SJCRH30 (cell line): ENCODE measurements around the gene ISG20L2. TPM values are rescaled to one million over a fixed set of nuclear protein-coding genes. Genes with fewer than 3 reads are reported as not detected.
"Not testable (repeated sequence)": the region's sequence is repeated elsewhere in the genome, so short reads cannot be mapped to it uniquely, and the experiment has no call there.

Source experiments
- DNase-seq, 2 experiments: peaks; one replicate each; pipeline ENCODE4 v3.0.0-alpha.2; 2015 to 2020
- H3K27ac ChIP-seq: fragments of 250-450 bp; sonication (Bioruptor Pico); 2 replicates; pipeline ENCODE4 v1.5.1; 2020; ENCODE audit warnings: mild to moderate bottlenecking, moderate library complexity
- H3K27me3 ChIP-seq: fragments of 250-450 bp; sonication (Bioruptor Pico); 2 replicates; pipeline ENCODE4 v1.5.1; 2020; ENCODE audit warnings: mild to moderate bottlenecking, moderate library complexity
- H3K36me3 ChIP-seq: fragments of 250-450 bp; sonication (Bioruptor Pico); 2 replicates; pipeline ENCODE4 v1.5.1; 2020; ENCODE audit warnings: mild to moderate bottlenecking, moderate library complexity
- H3K4me1 ChIP-seq: fragments of 250-450 bp; sonication (Bioruptor Pico); 2 replicates; pipeline ENCODE4 v1.5.1; 2020; ENCODE audit warnings: mild to moderate bottlenecking, moderate library complexity
- H3K4me3 ChIP-seq: fragments of 250-450 bp; sonication (Bioruptor Pico); 2 replicates; pipeline ENCODE4 v1.5.1; 2020; ENCODE audit warnings: mild to moderate bottlenecking, moderate library complexity
- H3K9me3 ChIP-seq: fragments of 250-450 bp; sonication (Bioruptor Pico); replicated peaks from 2 replicates; pipeline ENCODE4 v1.5.1; 2020; ENCODE audit warnings: mild to moderate bottlenecking, moderate library complexity
- total RNA-seq: library from RNA; depleted of rRNA; stranded (reverse); fragments of >200 nt; shearing (Covaris generic); gene quantifications from 2 replicates; pipeline ENCODE4 v1.2.3, GENCODE V29; 2014

Gene ISG20L2
- total RNA-seq, 1 experiment from 2014 or later = 33.7 TPM

DNA sequence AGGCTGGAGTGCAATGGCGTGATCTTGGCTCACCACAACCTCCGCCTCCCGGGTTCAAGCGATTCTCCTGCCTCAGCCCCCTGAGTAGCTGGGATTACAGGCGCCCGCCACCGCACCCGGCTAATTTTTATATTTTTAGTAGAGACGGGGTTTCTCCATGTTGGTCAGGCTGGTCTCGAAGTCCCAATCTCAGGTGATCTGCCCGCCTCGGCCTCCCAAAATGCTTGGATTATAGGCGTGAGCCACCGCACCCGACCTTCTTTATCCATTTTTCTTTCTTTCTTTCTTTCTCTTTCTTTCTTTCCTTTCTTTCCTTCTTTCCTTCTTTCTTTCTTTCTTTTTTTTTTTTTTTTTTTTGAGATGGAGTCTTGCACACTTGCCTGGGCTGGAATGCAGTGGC lies 36.6 kb upstream of the ISG20L2 start:
- not testable (repeated sequence) for H3K27me3 ChIP-seq, DNase-seq, H3K36me3 ChIP-seq, H3K9me3 ChIP-seq, H3K27ac ChIP-seq, H3K4me3 ChIP-seq
- H3K4me1 ChIP-seq = peaks cover 10% of the 10 kb centered on the region

DNA sequence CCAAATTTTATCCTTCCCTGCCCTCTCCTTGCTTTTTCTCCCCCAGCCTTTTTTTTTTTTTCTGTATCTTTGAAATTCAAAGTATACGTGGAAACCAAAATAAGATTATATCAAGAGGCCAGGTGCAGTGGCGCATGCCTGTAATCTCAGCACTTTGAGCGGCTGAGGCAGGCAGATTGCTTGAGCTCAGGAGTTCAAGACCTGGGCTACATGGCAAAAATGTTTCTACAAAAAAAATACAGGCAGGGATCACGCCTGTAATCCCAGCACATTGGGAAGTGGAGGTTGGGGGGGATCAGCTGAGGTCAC lies 32.2 kb upstream of the ISG20L2 start:
- no peak for DNase-seq
- H3K27ac ChIP-seq = no peak overlapping the region
- peaks cover 10% of the 10 kb centered on the region for H3K4me1 ChIP-seq
- H3K4me3 ChIP-seq = no peak overlapping the region
- H3K27me3 ChIP-seq = no peaks in the 10 kb centered on the region
- H3K36me3 ChIP-seq = no peaks in the 10 kb centered on the region
- H3K9me3 ChIP-seq = no peaks in the 10 kb centered on the region

DNA sequence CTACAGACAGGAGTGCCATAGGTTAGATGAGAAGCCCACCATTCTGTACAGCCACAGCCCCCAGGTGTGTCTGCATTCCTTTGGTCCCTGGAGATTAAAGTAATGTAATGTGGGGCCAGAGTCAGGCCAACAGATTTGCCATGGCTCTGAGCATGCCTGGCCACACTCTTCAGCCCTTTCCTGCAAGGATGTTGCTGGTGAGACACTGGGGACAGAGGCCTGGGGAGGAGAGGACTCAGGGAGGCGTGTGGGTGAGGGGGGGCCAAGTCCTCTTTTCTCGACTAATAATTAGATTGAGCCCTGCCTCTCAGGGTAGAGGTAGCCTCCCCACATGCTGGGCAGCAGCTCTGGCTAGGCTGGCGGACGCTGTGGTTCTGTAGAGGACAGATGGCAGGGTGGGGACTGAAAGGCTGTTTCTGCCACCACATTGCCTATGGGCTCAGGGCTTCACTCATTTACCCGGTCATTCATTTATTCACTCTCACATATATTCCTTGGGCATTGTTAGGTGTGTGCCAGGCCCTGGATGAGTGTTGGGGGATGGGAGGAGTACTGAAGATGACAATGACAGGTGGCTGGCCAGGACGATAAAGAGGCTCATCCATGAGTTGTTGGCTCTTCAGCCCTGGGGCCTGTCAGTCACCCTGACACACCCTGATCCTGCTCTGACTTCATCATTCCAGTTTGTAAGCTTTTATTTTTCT lies 31.7 kb upstream of the ISG20L2 start:
- Histone ChIP-seq H3K9me3 (no peaks in the 10 kb centered on the region), H3K36me3 (no peaks in the 10 kb centered on the region), H3K27me3 (no peaks in the 10 kb centered on the region), H3K4me1 (peaks cover 10% of the 10 kb centered on the region), H3K4me3 (no peak overlapping the region), H3K27ac (no peak overlapping the region)
- peak in 1 of 2 experiments; percentile 38 for DNase-seq

DNA sequence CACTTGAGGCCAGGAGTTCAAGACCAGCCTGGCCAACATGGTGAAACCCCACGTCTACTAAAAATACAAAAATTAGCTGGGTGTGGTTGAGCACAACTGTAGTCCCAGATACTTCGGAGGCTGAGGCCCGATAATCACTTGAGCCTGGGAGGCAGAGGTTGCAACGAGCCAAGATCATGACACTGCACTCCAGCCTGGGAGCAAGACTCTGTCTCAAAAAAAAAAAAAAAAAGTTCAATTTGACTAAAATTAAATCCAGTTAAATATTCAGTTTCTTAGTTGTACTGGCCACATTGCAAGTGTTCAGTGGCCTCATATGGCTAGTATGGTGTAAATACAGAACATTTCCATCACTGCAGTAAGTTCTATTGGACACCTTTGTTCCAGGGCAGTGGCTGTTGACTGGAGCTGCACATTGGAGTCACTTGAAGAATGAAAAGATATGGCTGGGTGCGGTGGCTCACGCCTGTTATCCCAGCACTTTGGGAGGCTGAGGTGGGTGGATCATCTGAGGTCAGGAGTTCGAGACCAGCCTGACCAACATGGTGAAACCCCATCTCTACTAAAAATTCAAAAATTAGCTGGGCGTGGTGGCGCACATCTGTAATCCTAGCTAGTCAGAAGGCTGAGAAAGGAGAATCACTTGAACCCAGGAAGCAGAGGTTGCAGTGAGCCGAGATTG lies 29.1 kb upstream of the ISG20L2 start:
- H3K27me3 ChIP-seq, H3K9me3 ChIP-seq, H3K27ac ChIP-seq, DNase-seq, H3K4me3 ChIP-seq, H3K36me3 ChIP-seq: not testable (repeated sequence)
- H3K4me1 ChIP-seq = peaks cover 15% of the 10 kb centered on the region

DNA sequence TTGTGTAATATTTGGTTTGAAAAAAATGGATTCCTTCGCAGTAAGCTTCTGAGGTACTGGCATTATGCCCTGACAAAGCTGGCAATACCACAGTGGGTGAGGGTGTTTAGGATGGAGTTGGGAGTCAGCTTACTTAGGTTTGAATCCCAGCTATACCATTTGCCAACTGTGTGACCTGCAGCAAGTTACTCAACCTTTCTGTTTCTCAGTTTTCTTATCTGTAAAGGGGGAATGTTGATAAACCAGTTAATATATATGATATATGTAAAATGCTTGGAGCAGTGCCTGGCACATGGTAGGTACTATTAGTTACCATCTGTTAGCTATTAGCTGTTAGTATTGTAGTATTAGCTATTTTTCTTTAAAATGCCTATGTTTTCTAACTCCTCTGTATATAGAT lies 27.8 kb upstream of the ISG20L2 start:
- no peaks in the 10 kb centered on the region for H3K27me3 ChIP-seq
- H3K9me3 ChIP-seq = no peaks in the 10 kb centered on the region
- DNase-seq = no peak
- peaks cover 17% of the 10 kb centered on the region for H3K4me1 ChIP-seq
- no peaks in the 10 kb centered on the region for H3K36me3 ChIP-seq
- H3K4me3 ChIP-seq = no peak overlapping the region
- no peak overlapping the region for H3K27ac ChIP-seq

DNA sequence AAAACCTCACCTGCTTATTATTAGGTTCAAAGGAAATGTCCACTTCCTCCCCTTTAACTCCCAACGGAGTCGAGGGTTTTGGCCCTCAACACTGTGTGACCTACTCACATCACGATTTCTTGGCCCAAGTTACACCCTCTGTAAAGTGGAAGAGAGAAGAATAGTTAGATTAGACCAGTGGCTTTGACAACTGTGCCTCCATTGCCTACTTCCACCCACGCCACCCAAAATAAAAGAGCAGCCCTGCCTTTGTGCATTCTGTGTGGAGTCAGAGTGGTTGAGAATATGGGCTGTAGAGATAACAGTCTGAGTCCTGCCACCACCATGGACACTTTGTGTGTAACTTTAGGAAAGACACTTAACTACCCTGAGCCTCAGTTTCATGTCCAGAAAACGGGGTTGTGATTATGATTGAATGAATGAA lies 27.0 kb upstream of the ISG20L2 start:
- Histone ChIP-seq H3K4me3 (no peak overlapping the region), H3K4me1 (peaks cover 14% of the 10 kb centered on the region), H3K27ac (no peak overlapping the region), H3K9me3 (no peaks in the 10 kb centered on the region), H3K27me3 (no peaks in the 10 kb centered on the region), H3K36me3 (no peaks in the 10 kb centered on the region)
- no peak for DNase-seq

DNA sequence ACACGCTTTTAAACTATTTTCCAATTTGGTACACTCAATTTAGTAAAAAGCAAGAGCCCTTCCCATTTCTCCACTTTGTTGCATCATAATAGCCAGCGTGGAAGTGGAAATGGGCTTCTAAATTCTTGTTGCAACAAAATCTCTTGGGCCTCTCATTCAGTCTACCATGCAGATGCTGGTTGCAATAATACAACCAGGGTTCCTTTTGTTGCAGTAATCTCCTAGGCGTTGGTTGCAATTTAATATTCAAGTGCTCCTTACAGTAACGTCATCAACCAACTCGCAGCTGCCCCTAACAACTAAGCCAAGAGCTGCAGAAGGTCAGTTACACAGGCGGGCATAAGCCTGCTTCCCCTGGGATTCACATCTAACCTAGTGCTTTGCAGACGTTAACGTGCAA lies 25.7 kb upstream of the ISG20L2 start:
- Histone ChIP-seq H3K4me1 (peaks cover 14% of the 10 kb centered on the region), H3K27ac (no peak overlapping the region), H3K4me3 (no peak overlapping the region), H3K9me3 (no peaks in the 10 kb centered on the region), H3K27me3 (no peaks in the 10 kb centered on the region), H3K36me3 (no peaks in the 10 kb centered on the region)
- DNase-seq = peak; percentile 64 to 77

DNA sequence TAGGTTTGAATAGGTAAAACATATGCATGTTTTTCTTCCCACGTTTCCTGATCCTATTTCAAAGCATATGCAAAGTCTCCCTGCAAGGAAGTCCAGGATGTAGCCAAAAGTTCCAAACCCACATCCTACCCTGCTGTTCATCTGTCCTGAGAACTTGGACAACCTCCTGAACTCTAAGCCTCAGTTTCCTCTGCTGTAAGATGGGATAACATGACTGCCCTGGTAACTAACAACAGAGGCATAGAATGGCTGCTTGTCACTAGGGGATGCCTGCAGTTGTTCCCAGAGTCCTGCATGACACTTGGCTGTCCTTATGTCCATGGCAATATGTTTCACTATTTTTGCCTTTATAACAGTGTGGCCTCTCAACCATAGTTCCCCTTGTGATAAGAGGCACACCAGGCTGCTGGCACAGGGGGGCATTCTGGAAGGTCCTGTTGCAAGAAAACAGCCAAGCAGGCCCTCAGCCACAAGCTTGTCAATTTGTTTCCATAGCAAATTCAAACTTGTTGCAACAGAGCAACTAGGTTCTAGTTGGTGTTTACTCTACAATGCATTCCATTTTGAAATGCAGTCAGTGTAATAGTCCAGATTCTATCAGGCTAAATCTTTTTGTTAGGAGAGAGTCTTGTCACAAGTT lies 24.4 kb upstream of the ISG20L2 start:
- peaks cover 26% of the 10 kb centered on the region for H3K4me1 ChIP-seq
- H3K4me3 ChIP-seq = peak overlapping the region; percentile 94
- H3K36me3 ChIP-seq = no peaks in the 10 kb centered on the region
- no peaks in the 10 kb centered on the region for H3K9me3 ChIP-seq
- DNase-seq = no peak
- no peaks in the 10 kb centered on the region for H3K27me3 ChIP-seq
- H3K27ac ChIP-seq = no peak overlapping the region; the same call in 1 of the 2 replicates

DNA sequence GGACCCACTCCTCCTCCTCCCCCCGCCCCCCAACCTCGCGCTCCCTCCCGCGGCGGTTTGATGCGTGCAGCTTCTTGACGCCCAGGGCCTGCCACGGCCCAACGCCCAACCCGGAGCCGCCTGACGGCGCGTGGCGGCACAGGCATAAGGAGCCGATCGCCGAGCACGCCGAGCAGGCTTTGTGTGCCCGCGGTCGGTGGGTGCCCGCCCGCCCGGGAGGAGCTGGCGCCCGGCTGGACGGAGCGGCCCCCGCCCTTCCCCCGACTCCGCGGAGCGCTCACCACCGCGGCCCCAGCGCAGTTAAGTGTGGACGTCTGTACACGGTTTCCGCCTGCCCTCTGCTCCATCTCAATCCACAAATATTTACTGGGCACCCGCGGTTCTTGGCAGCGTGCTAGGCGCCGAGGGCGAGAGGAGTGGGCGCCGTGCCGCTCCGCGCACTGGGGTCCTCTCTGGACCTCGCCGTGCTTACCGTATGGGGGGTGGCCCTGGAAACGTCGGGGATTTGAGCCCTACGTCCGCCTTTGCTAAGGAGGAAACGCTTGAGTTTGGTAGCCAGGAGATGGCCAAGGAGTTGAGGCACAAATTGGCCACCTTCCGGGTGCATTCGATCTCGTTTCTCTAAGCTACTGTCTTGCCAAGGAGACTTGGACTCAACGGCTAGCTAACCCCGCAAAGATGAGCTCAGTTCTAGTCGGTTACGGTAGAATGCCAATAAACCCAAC lies 23.4 kb upstream of the ISG20L2 start:
- no peaks in the 10 kb centered on the region for H3K9me3 ChIP-seq
- no peaks in the 10 kb centered on the region for H3K27me3 ChIP-seq
- H3K36me3 ChIP-seq = no peaks in the 10 kb centered on the region
- DNase-seq = peak; percentile 95 to 97
- H3K27ac ChIP-seq = peak overlapping the region; percentile 86
- peaks cover 34% of the 10 kb centered on the region for H3K4me1 ChIP-seq
- H3K4me3 ChIP-seq = peak overlapping the region; percentile 94

DNA sequence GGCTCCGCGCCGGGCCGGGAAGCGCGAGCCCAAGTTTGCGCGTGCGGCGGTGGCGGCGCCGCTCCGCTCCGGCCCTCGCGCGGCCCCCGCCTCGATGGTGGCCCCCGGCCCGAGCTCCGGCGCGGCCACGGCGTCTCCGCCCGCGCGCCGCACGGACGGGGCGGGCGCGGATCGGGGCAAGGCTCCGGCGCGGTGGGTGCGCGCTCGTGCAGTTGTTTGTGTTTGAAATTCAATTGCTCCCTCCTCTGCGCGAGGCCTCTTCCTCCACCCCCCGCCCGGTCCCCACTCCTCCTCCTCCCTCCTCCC lies 22.8 kb upstream of the ISG20L2 start, which contains the start of gene HDGF:
Gene HDGF (minus strand): TSS at position 225 of the 306 bp plus-strand sequence. CDS start 246 bp downstream, outside the sequence.
- H3K27me3 ChIP-seq = no peaks in the 10 kb centered on the region
- H3K27ac ChIP-seq = peak within 1 kb of the TSS; percentile 90
- H3K4me1 ChIP-seq = peaks cover 35% of the 10 kb centered on the region
- H3K9me3 ChIP-seq = no peaks in the 10 kb centered on the region
- H3K36me3 ChIP-seq = no peaks in the 10 kb centered on the region
- no peak for DNase-seq
- peak within 1 kb of the TSS; percentile 94 for H3K4me3 ChIP-seq

DNA sequence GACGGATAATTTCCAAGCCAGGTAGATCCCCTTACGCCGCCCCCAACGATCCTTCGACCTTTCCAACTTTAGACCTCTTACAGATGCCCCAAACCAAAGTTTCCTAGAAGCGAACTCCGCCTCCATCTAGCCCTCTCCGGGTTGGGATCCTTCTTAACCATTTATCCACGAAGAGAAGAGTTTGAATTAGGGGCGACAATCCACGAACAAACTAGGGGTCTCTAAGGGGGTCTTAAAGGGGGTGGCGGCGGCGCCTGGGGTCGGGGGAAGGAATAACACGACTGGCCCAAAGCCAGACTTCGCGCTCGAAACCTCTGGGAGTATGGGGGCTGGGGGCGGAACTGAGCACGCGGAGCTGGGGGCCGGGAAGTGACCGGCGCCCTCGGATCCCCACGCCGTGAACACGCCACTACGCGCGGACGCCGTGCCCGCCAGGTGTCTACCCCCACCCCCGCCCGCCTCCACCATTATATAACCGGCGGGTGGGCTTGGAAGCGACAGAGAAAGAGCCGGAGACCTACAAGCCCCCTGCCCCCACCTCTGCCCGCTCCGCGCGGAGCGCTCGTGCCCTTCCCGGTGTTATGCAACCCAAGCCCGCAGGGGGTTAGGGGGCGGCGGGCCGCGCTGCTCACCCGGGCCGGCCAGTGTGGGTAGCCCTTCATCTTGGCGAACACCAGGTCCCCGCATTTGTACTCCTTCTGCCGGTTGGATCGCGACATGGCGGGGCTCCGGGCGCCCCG lies 22.3 kb upstream of the ISG20L2 start:
- H3K4me3 ChIP-seq = peak overlapping the region; percentile 94
- H3K27ac ChIP-seq = peak overlapping the region; percentile 90
- peak; percentile 39 to 41 for DNase-seq
- H3K4me1 ChIP-seq = peaks cover 40% of the 10 kb centered on the region
- no peaks in the 10 kb centered on the region for H3K36me3 ChIP-seq
- H3K9me3 ChIP-seq = no peaks in the 10 kb centered on the region
- H3K27me3 ChIP-seq = no peaks in the 10 kb centered on the region

DNA sequence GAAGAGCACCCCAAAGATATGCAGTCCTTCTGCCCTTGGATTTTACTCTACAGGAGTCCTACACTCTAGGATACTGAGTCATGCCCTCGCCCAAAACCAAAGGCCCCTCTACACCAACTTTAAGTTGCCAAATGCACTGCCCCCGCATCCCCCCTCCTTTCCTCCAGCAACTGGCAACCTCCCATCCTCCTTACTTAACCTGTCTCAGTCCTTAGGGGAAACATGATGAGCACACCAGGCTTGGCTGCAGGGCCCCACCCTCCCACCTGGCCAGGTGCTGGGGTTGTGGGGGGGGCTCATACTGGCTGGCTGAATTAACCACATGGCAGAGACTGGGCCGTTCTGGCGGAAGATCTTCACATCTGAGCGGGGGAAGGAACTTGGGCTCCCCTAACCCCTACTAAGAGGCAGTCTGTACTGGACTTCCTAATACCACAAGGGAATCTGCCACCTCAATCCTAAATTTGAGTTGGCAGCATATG lies 21.7 kb upstream of the ISG20L2 start:
- Histone ChIP-seq H3K27ac (peak overlapping the region; percentile 90), H3K27me3 (no peaks in the 10 kb centered on the region), H3K4me1 (peaks cover 40% of the 10 kb centered on the region), H3K36me3 (peaks cover 3% of the 10 kb centered on the region; the same call in 1 of the 2 replicates), H3K9me3 (no peaks in the 10 kb centered on the region), H3K4me3 (peak overlapping the region; percentile 94)
- DNase-seq = no peak

DNA sequence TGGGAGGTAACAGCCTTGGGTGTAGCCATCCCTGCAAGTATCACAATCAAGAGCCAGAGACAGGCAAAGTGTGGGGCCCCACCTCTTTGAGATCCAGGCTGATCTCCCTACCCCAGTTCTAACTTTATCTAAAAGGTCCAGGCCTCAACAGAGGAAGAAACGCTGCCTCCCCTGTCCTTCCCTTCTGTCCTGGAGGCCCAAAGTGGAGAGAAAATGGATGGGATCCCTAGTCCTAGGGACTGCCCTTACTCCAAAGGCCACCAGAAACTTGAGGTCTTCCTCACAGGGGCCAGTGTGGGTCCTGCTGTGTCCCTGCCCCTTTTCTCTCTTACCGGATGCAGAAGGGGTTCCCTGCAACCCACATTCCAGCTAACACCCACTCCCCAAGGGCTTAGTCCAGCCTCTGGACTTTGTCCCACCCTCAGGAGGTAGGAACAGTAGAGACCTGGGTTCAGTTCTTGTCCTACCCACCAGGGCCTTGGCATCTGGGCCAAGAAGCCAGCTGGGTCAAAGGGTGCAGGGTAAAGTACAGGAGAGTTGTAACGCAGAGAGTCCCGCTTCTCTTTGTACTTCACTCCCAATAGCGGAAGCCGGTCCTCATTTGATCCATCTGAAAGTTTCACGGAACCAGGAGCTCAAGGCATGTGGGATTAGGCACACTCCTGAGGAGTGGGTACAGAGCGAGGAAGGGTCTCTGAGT lies 21.0 kb upstream of the ISG20L2 start:
- H3K9me3 ChIP-seq = no peaks in the 10 kb centered on the region
- no peak for DNase-seq
- no peak overlapping the region for H3K27ac ChIP-seq
- H3K36me3 ChIP-seq = peaks cover 6% of the 10 kb centered on the region; the same call in 1 of the 2 replicates
- peak overlapping the region; percentile 94 for H3K4me3 ChIP-seq
- peaks cover 40% of the 10 kb centered on the region for H3K4me1 ChIP-seq
- no peaks in the 10 kb centered on the region for H3K27me3 ChIP-seq
